Right lobe of liver (tissue), 6 donors: ENCODE measurements around the gene REPIN1. TPM values are rescaled to one million over a fixed set of nuclear protein-coding genes. Genes with fewer than 3 reads are reported as not detected.
A peak's percentile ranks its signal among the peaks of the same experiment; 100 is the strongest.

Source experiments
- ATAC-seq, 4 donors: fragments of 200-7000 bp; cut with Tn5 transposase; one replicate each; pipeline ENCODE4 v1.9.1; 2020; ENCODE audit warnings: mild to moderate bottlenecking in 4 of 4, moderate library complexity in 4 of 4
- DNase-seq, 3 donors: peaks; one replicate each; pipeline ENCODE4 v3.0.0-alpha.2; 2020
- H3K27ac ChIP-seq, 3 donors: fragments of 200-600 bp; one replicate each; pipeline ENCODE4 v1.8.0; 2022
- H3K27me3 ChIP-seq, 2 donors: fragments of 200-600 bp; one replicate each; pipeline ENCODE4 v1.8.0; 2022
- H3K36me3 ChIP-seq, 4 donors: fragments of 200-600 bp; sonication (generic) in 1 of 4; one replicate each; pipeline versions ENCODE4 v1.5.1 to v1.8.0; 2017 to 2022; ENCODE audit warnings: control low read depth in 1 of 4
- H3K4me1 ChIP-seq, 4 donors: fragments of 200-600 bp; sonication (generic) in 1 of 4; one replicate each; pipeline versions ENCODE4 v1.5.1 to v1.8.0; 2017 to 2022; ENCODE audit warnings: control low read depth in 1 of 4
- H3K4me3 ChIP-seq, 3 donors: fragments of 200-600 bp; one replicate each; pipeline ENCODE4 v1.8.0; 2022
- H3K9me3 ChIP-seq, 4 donors: fragments of 200-600 bp; sonication (generic) in 1 of 4; one replicate each; pipeline versions ENCODE4 v1.5.1 to v1.8.0; 2017 to 2022; ENCODE audit warnings: control low read depth in 1 of 4
- CTCF ChIP-seq, 4 donors: fragments of 200-600 bp in 3 of 4; fragments of 450-650 bp in 1 of 4; IDR thresholded peaks; one replicate each; pipeline versions ENCODE4 v1.5.1 to v1.8.0; 2016 to 2022; ENCODE audit warnings: antibody characterized with exemption in 4 of 4, mild to moderate bottlenecking in 2 of 4
- POLR2A ChIP-seq: fragments of 450-650 bp; IDR thresholded peaks from one replicate; pipeline ENCODE4 v1.6.1; 2017; ENCODE audit warnings: antibody characterized with exemption, mild to moderate bottlenecking
- WGBS: methylation state at CpG from one replicate; pipeline ENCODE4 v1.1.6; 2018; ENCODE audit warnings: low coverage, low lambda C conversion rate; ENCODE audit not compliant: insufficient coverage; ENCODE audit errors: missing lambda C conversion rate; 5-methylcytosine and 5-hydroxymethylcytosine counted together
- intact Hi-C, 2 donors: fragments of 100-400 bp; cut with DNase I; formaldehyde crosslinking; loops; one replicate each; pipeline versions ENCODE4 v1.11.2 to v1.14.1; 2022
- total RNA-seq, 6 experiments: library from RNA; depleted of rRNA in 2 of 6; stranded (reverse); fragments of >200 nt in 2 of 6; fragmentation: NEBNext Ultra II Directional in 3 of 6; extraction: Animal tissue kit (Norgen Biotek cat#: 25700) in 3 of 6; gene quantifications; one replicate each; pipeline versions ENCODE4 v1.1.0 to v1.2.4, GENCODE V29; 2016 to 2023
- donor health status: DM: no; HTN: yes; CAD: no.
- donor health status: DM: no; HTN: no; CAD: no.
- donor health status: DM: no; HTN: no; CAD: no.
- donor health status: DM: no; HTN: yes; CAD: no.
- donor health status: DM: no; HTN: yes; CAD: no.

The REPIN1 gene
- total RNA-seq, 6 experiments from 2014 or later = 56.2 to 133 (median 73.5) TPM

DNA sequence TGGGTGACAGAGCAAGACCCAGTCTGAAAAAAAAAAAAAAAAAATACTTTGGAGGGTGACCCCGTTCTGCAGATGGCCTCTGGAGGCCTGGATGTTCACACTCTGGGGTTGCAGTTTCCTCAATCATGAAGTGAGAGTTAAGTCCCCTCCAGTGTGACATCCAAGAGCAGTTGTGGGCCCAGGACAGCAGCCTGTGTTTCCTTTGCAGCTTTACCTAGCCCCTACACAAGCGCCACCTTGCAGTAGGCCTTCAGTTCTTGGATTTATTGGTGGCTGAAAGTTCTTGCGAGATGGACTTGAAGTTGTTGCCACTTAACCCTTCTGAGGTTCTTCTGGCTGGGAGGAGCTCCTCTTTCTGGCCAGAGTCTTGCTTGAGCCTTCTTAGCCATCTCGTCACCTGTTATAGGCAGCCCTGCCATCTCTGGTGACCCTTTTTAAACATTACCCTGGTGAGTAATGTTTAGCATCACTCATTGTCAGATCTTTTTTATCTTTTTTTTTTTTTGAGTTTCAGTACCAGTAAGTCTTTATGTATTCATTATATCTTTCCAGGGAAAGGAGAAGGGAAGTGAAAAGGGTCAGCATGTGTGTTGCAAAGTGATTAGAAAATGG is 41.9 kb upstream of the REPIN1 start:
- peaks cover 0 to 18% (median 9%) of the 10 kb centered on the region in 4 donors for H3K4me1 ChIP-seq
- DNase-seq = peak in 1 of 3 donors; percentile 0
- H3K4me3 ChIP-seq = no peak overlapping the region
- peaks cover 0 to 17% (median 7%) of the 10 kb centered on the region in 4 donors for H3K36me3 ChIP-seq
- H3K9me3 ChIP-seq = no peaks in the 10 kb centered on the region
- TF ChIP-seq POLR2A (no peak), CTCF (IDR thresholded peaks at IDR 0.05) (no peak)
- no peaks in the 10 kb centered on the region for H3K27me3 ChIP-seq
- intact Hi-C loops = no loop called here
- WGBS = 89% methylated on average over 3 of the region's 4 CpGs
- ATAC-seq = no peak
- no peak overlapping the region for H3K27ac ChIP-seq

DNA sequence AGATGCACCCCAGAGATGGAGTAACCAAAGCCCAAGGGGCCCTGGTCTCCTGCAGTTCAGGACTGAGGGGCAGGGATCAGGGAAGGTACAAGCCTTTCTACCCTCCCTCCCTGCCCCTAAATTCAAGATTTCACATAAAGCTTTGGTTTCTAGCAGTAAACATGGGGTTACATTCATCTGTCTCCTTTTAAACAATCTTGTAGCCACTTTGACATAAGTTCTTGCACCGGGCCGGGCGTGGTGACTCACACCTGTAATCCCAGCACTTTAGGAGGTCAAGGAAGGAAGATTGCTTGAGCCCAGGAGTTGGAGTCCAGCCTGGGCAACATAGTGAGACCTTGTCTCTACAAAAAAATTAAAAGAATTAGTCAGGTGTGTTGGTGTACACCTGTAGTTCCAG is 41.3 kb upstream of the REPIN1 start:
- TF ChIP-seq CTCF (IDR thresholded peaks at IDR 0.05) (no peak), POLR2A (no peak)
- ATAC-seq = no peak
- H3K4me3 ChIP-seq = no peak overlapping the region
- H3K27ac ChIP-seq = no peak overlapping the region
- H3K9me3 ChIP-seq = no peaks in the 10 kb centered on the region
- intact Hi-C loops = no loop called here
- H3K27me3 ChIP-seq = no peaks in the 10 kb centered on the region
- peaks cover 0 to 16% (median 8%) of the 10 kb centered on the region in 4 donors for H3K4me1 ChIP-seq
- peak in 1 of 3 donors; percentile 13 for DNase-seq
- H3K36me3 ChIP-seq = peaks cover 0 to 17% (median 7%) of the 10 kb centered on the region in 4 donors
- 97% methylated on average over 3 of the region's 3 CpGs for WGBS

GRCh38 chr7:150329331-150330120 is 39.1 kb upstream of the REPIN1 start:
- Histone ChIP-seq H3K27ac (no peak overlapping the region), H3K9me3 (no peaks in the 10 kb centered on the region), H3K4me1 (peaks cover 0 to 17% (median 6%) of the 10 kb centered on the region in 4 donors), H3K27me3 (no peaks in the 10 kb centered on the region), H3K4me3 (no peak overlapping the region), H3K36me3 (peaks cover 0 to 17% (median 7%) of the 10 kb centered on the region in 4 donors)
- DNase-seq (peak in 1 of 3 donors; percentile 69), ATAC-seq (peak; percentile 17 to 69 (median 50))
- TF ChIP-seq POLR2A (no peak), CTCF (IDR thresholded peaks at IDR 0.05) (no peak)
- intact Hi-C loops = no loop called here
- 79% methylated on average over 9 of the region's 22 CpGs for WGBS

DNA sequence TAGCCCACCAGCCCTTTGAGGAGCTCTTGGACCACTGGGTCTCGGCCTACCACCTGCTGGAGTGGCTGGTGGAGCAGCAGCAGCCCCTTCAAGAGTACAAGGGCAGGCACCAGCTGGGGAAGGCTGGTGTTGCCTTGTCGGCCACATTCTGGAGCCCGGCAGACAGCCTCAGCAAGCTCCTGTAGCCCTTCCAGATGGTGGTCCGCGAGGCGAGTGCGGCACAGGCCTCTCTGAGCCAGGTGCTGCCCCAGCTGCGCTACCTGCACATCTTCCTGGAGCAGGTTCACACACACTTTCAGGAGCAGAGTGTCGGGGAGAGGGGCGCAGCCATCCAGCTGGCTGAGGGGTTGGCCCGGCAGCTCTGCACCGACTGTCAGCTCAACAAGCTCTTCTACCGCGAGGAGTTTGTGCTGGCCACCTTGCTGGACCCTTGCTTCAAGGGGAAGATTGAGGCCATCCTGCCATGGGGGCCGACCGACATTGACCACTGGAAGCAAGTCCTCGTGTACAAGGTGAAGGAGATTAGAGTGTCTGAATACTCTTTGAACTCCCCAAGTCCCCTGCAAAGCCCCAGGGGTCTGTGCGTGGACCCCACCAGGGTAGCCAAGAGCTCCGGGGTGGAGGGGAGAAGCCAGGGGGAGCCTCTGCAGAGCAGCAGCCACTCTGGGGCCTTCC is 38.3 kb upstream of the REPIN1 start:
- no peak for ATAC-seq
- peaks cover 0 to 17% (median 7%) of the 10 kb centered on the region in 4 donors for H3K36me3 ChIP-seq
- 100% methylated on average over 1 of the region's 19 CpGs for WGBS
- H3K4me3 ChIP-seq = no peak overlapping the region
- TF ChIP-seq CTCF (IDR thresholded peaks at IDR 0.05) (no peak), POLR2A (no peak)
- no peaks in the 10 kb centered on the region for H3K9me3 ChIP-seq
- H3K27ac ChIP-seq = no peak overlapping the region
- intact Hi-C loops = no loop called here
- H3K4me1 ChIP-seq = peaks cover 0 to 17% (median 6%) of the 10 kb centered on the region in 4 donors
- no peaks in the 10 kb centered on the region for H3K27me3 ChIP-seq
- no peak for DNase-seq
